Right atrium auricular region (tissue), 2 donors: ENCODE results near the gene BRSK2. TPM values are rescaled to one million over a fixed set of nuclear protein-coding genes. Genes with fewer than 3 reads are reported as not detected.

Experiments
- DNase-seq: peaks from one replicate; pipeline ENCODE4 v3.0.0-alpha.2; 2019; ENCODE audit warnings: low spot score
- H3K27ac ChIP-seq, 2 donors: fragments of 200-600 bp; sonication (generic); 1 replicate in 1 of 2; 2 replicates in 1 of 2; pipeline ENCODE4 v1.5.1; 2016 to 2019
- H3K27me3 ChIP-seq, 2 donors: fragments of 200-600 bp; sonication (generic); one replicate each; pipeline versions ENCODE4 v1.5.1 to v1.6.0; 2017 to 2019
- H3K36me3 ChIP-seq: fragments of 200-600 bp; sonication (generic); one replicate; pipeline ENCODE4 v1.5.1; 2016
- H3K4me1 ChIP-seq, 2 donors: fragments of 200-600 bp; sonication (generic); one replicate each; pipeline versions ENCODE4 v1.5.1 to v1.6.0; 2017 to 2019
- H3K4me3 ChIP-seq, 2 donors: fragments of 200-600 bp; sonication (generic); 1 replicate in 1 of 2; 2 replicates in 1 of 2; pipeline ENCODE4 v1.5.1; 2017 to 2019; ENCODE audit warnings: mild to moderate bottlenecking in 1 of 2, moderate library complexity in 1 of 2
- H3K9me3 ChIP-seq, 2 donors: fragments of 200-600 bp; sonication (generic); one replicate each; pipeline ENCODE4 v1.5.1; 2019
- CTCF ChIP-seq, 2 donors: fragments of 200-600 bp; sonication (generic); IDR thresholded peaks; one replicate each; pipeline ENCODE4 v1.5.1; 2019; ENCODE audit warnings: antibody characterized with exemption in 2 of 2
- total RNA-seq, 2 donors: library from RNA; depleted of rRNA; stranded (reverse); fragments of >200 nt; gene quantifications; one replicate each; pipeline ENCODE4 v1.1.0, GENCODE V29; 2016

BRSK2 gene
- total RNA-seq, 2 donors from 2014 or later: 0.19 to 0.51 TPM

- Histone ChIP-seq H3K9me3 (no peaks in the 10 kb centered on the region), H3K4me1 (no peaks in the 10 kb centered on the region), H3K27ac (no peak overlapping the region), H3K36me3 (no peaks in the 10 kb centered on the region), H3K4me3 (no peak overlapping the region), H3K27me3 (no peaks in the 10 kb centered on the region)
- no peak for DNase-seq
- no peak for TF ChIP-seq CTCF (IDR thresholded peaks at IDR 0.05)
These were observed 56.2 kb downstream of the BRSK2 start for GRCh38 chr11:1445741-1446445.

GRCh38 chr11:1446623-1447022 is 56.9 kb downstream of the BRSK2 start:
- no peaks in the 10 kb centered on the region for H3K4me1 ChIP-seq
- DNase-seq: no peak
- no peak overlapping the region for H3K4me3 ChIP-seq
- no peaks in the 10 kb centered on the region for H3K27me3 ChIP-seq
- no peaks in the 10 kb centered on the region for H3K36me3 ChIP-seq
- no peak for TF ChIP-seq CTCF (IDR thresholded peaks at IDR 0.05)
- H3K27ac ChIP-seq: no peak overlapping the region
- H3K9me3 ChIP-seq: no peaks in the 10 kb centered on the region

GRCh38 chr11:1447845-1448825 is 58.4 kb downstream of the BRSK2 start:
- TF ChIP-seq CTCF (IDR thresholded peaks at IDR 0.05): no peak
- H3K4me3 ChIP-seq: no peak overlapping the region
- no peaks in the 10 kb centered on the region for H3K27me3 ChIP-seq
- H3K4me1 ChIP-seq: peaks cover 0 to 8% of the 10 kb centered on the region in 2 donors
- H3K27ac ChIP-seq: no peak overlapping the region
- no peaks in the 10 kb centered on the region for H3K36me3 ChIP-seq
- no peaks in the 10 kb centered on the region for H3K9me3 ChIP-seq
- DNase-seq: no peak

- H3K36me3 ChIP-seq: no peaks in the 10 kb centered on the region
- DNase-seq: no peak
- H3K4me1 ChIP-seq: peaks cover 0 to 15% of the 10 kb centered on the region in 2 donors
- H3K9me3 ChIP-seq: no peaks in the 10 kb centered on the region
- TF ChIP-seq CTCF (IDR thresholded peaks at IDR 0.05): no peak
- no peaks in the 10 kb centered on the region for H3K27me3 ChIP-seq
- H3K27ac ChIP-seq: no peak overlapping the region
- H3K4me3 ChIP-seq: no peak overlapping the region
These were observed 59.1 kb downstream of the BRSK2 start for GRCh38 chr11:1448882-1449281.

GRCh38 chr11:1449490-1450243 is 59.9 kb downstream of the BRSK2 start:
- Histone ChIP-seq H3K4me3 (no peak overlapping the region), H3K27me3 (no peaks in the 10 kb centered on the region), H3K27ac (no peak overlapping the region), H3K4me1 (peaks cover 0 to 15% of the 10 kb centered on the region in 2 donors), H3K36me3 (no peaks in the 10 kb centered on the region), H3K9me3 (no peaks in the 10 kb centered on the region)
- no peak for TF ChIP-seq CTCF (IDR thresholded peaks at IDR 0.05)
- no peak for DNase-seq
